H1 (cell line): ENCODE results near the gene FBN1. TPM values are rescaled to one million over a fixed set of nuclear protein-coding genes. Genes with fewer than 3 reads are reported as not detected.

Source experiments
- CTCF ChIA-PET: fragments of 300-600 bp; sonication (Branson Sonifier 250); formaldehyde crosslinking; loops from one replicate; lab custom pipeline; 2021; ENCODE audit not compliant: partially characterized antibody; lab: Charles Lee
- POLR2A ChIA-PET: fragments of 300-600 bp; sonication (Branson Sonifier 250); formaldehyde crosslinking; loops from one replicate; lab custom pipeline; 2021; ENCODE audit warnings: inconsistent platforms; ENCODE audit not compliant: partially characterized antibody; lab: Charles Lee
- DNase-seq, 2 experiments: peaks; one replicate each; pipeline versions ENCODE4 v3.0.0 to v3.0.0-alpha.2; 2010 to 2022; ENCODE audit warnings: low spot score in 2 of 2, low read depth in 1 of 2, mixed read lengths in 1 of 2
- FAIRE-seq: peaks from 2 replicates; lab custom pipeline; 2011; peaks lifted over from hg19 to GRCh38; lab: Jason Lieb, UNC
- H2AFZ ChIP-seq: 2 replicates; pipeline ENCODE4 v1.8.1; 2012; ENCODE audit warnings: low read length, inconsistent platforms
- H2AK5ac ChIP-seq: 2 replicates; pipeline ENCODE4 v1.6.1; 2013; ENCODE audit warnings: low read depth, low read length
- H2BK120ac ChIP-seq: replicated peaks from 2 replicates; pipeline ENCODE3; 2013; ENCODE audit warnings: low read depth, low read length, inconsistent platforms
- H2BK12ac ChIP-seq: 2 replicates; pipeline ENCODE4 v1.6.1; 2013; ENCODE audit warnings: low read depth, low read length
- H2BK15ac ChIP-seq: 2 replicates; pipeline ENCODE4 v1.6.1; 2013; ENCODE audit warnings: low read length
- H2BK20ac ChIP-seq: 2 replicates; pipeline ENCODE4 v1.6.1; 2013; ENCODE audit warnings: low read length
- H2BK5ac ChIP-seq: 2 replicates; pipeline ENCODE4 v1.6.1; 2013; ENCODE audit warnings: low read depth, low read length
- H3K14ac ChIP-seq: 2 replicates; pipeline ENCODE4 v1.6.1; 2013; ENCODE audit warnings: inconsistent platforms; ENCODE audit not compliant: insufficient read length
- H3K18ac ChIP-seq: 2 replicates; pipeline ENCODE4 v1.6.1; 2013; ENCODE audit warnings: low read length; ENCODE audit errors: extremely low read depth
- H3K23ac ChIP-seq: 2 replicates; pipeline ENCODE4 v1.6.1; 2013; ENCODE audit warnings: inconsistent platforms; ENCODE audit not compliant: insufficient read length
- H3K23me2 ChIP-seq: 2 replicates; pipeline ENCODE4 v1.6.1; 2013; ENCODE audit warnings: low read depth, low read length
- H3K27ac ChIP-seq: 2 replicates; pipeline ENCODE4 v1.6.1; 2011; ENCODE audit warnings: low read depth, low read length, inconsistent platforms
- H3K27me3 ChIP-seq, 4 experiments: replicated peaks in 1 of 4; 1 replicate in 1 of 4; 2 replicates in 3 of 4; pipeline versions ENCODE4 v1.6.1 to v1.8.1; 2011 to 2013; ENCODE audit warnings: low read length in 3 of 4, mild to moderate bottlenecking in 3 of 4, inconsistent platforms in 2 of 4, mixed read lengths in 2 of 4, moderate library complexity in 1 of 4; ENCODE audit not compliant: control insufficient read depth in 3 of 4, insufficient read depth in 3 of 4; ENCODE audit errors: extremely low read depth in 1 of 4
- H3K36me3 ChIP-seq, 4 experiments: 2 replicates each; pipeline versions ENCODE4 v1.6.1 to v1.8.1; 2011 to 2013; ENCODE audit warnings: mild to moderate bottlenecking in 4 of 4, low read length in 3 of 4, moderate library complexity in 2 of 4, control low read depth in 1 of 4, inconsistent platforms in 1 of 4; ENCODE audit not compliant: insufficient read depth in 4 of 4, control insufficient read depth in 2 of 4
- H3K4ac ChIP-seq: replicated peaks from 2 replicates; pipeline ENCODE3; 2013; ENCODE audit warnings: low read length, low read depth, mixed read lengths, inconsistent platforms; ENCODE audit not compliant: insufficient read length
- H3K4me1 ChIP-seq, 4 experiments: replicated peaks in 1 of 4; 1 replicate in 1 of 4; 2 replicates in 3 of 4; pipeline versions ENCODE4 v1.6.1 to v1.8.1; 2011 to 2013; ENCODE audit warnings: low read length in 3 of 4, inconsistent platforms in 2 of 4, mixed read lengths in 1 of 4; ENCODE audit not compliant: insufficient read depth in 4 of 4, control insufficient read depth in 3 of 4
- H3K4me2 ChIP-seq, 2 experiments: 2 replicates each; pipeline versions ENCODE4 v1.6.1 to v1.8.1; 2011 to 2013; ENCODE audit warnings: low read depth in 2 of 2, low read length in 2 of 2, control low read depth in 1 of 2, inconsistent platforms in 1 of 2, mild to moderate bottlenecking in 1 of 2; ENCODE audit not compliant: insufficient read depth in 1 of 2
- H3K4me3 ChIP-seq, 4 experiments: fragments of 200-600, 300-600 bp in 1 of 4; sonication (generic), shearing (Covaris generic), sonication (Bioruptor Twin) in 1 of 4; 2 replicates each; pipeline versions ENCODE4 v1.5.1 to v1.8.1; 2011 to 2016; ENCODE audit warnings: low read length in 4 of 4, low read depth in 3 of 4, control low read depth in 2 of 4, inconsistent platforms in 2 of 4, mild to moderate bottlenecking in 2 of 4, mixed read lengths in 1 of 4, moderate library complexity in 1 of 4; ENCODE audit not compliant: insufficient read depth in 2 of 4; ENCODE audit errors: extremely low read depth in 1 of 4
- H3K56ac ChIP-seq: replicated peaks from 2 replicates; pipeline ENCODE3; 2013; ENCODE audit warnings: low read depth, mild to moderate bottlenecking, mixed read lengths, low read length, inconsistent platforms; ENCODE audit not compliant: insufficient read length
- H3K79me1 ChIP-seq: 2 replicates; pipeline ENCODE4 v1.6.1; 2013; ENCODE audit warnings: low read depth, low read length, control low read depth
- H3K79me2 ChIP-seq, 2 experiments: 2 replicates each; pipeline versions ENCODE4 v1.6.1 to v1.8.1; 2012 to 2013; ENCODE audit warnings: low read length in 2 of 2, mild to moderate bottlenecking in 2 of 2, inconsistent platforms in 1 of 2; ENCODE audit not compliant: insufficient read depth in 2 of 2, control insufficient read depth in 1 of 2
- H3K9ac ChIP-seq, 4 experiments: replicated peaks in 1 of 4; 1 replicate in 1 of 4; 2 replicates in 3 of 4; pipeline versions ENCODE4 v1.6.1 to v1.8.1; 2011 to 2013; ENCODE audit warnings: low read depth in 3 of 4, low read length in 3 of 4, control low read depth in 2 of 4, mild to moderate bottlenecking in 2 of 4, moderate library complexity in 2 of 4, inconsistent platforms in 1 of 4; ENCODE audit errors: extremely low read depth in 1 of 4
- H3K9me3 ChIP-seq, 2 experiments: 2 replicates each; pipeline versions ENCODE4 v1.6.1 to v1.8.1; 2012 to 2013; ENCODE audit warnings: mild to moderate bottlenecking in 2 of 2, moderate library complexity in 2 of 2, control low read depth in 1 of 2, inconsistent platforms in 1 of 2, low read depth in 1 of 2, low read length in 1 of 2, mixed read lengths in 1 of 2; ENCODE audit not compliant: insufficient read depth in 2 of 2
- H4K20me1 ChIP-seq, 2 experiments: replicated peaks in 1 of 2; 2 replicates each; pipeline versions ENCODE3 to v1.8.1; 2011 to 2013; ENCODE audit warnings: inconsistent platforms in 2 of 2, low read length in 2 of 2, mild to moderate bottlenecking in 1 of 2; ENCODE audit not compliant: insufficient read depth in 2 of 2, control insufficient read depth in 1 of 2
- H4K5ac ChIP-seq: 2 replicates; pipeline ENCODE4 v1.6.1; 2013; ENCODE audit warnings: low read length, low read depth, mixed read lengths, inconsistent platforms; ENCODE audit not compliant: insufficient read length
- H4K8ac ChIP-seq: 2 replicates; pipeline ENCODE4 v1.8.0; 2013; ENCODE audit warnings: mild to moderate bottlenecking, moderate library complexity, low read length, inconsistent platforms; ENCODE audit not compliant: insufficient read depth; ENCODE audit errors: extremely low read depth
- H4K91ac ChIP-seq: replicated peaks from 2 replicates; pipeline ENCODE3; 2013; ENCODE audit warnings: low read length, mixed read lengths, inconsistent platforms; ENCODE audit not compliant: insufficient read length
- CEBPB ChIP-seq: IDR thresholded peaks from 2 replicates; pipeline ENCODE4 v1.6.1; 2012; ENCODE audit warnings: low read depth, low read length
- CHD2 ChIP-seq: IDR thresholded peaks from 2 replicates; pipeline ENCODE4 v1.6.1; 2012; ENCODE audit warnings: low read length, improper control_type of control experiment
- CTBP2 ChIP-seq: IDR thresholded peaks from 2 replicates; pipeline ENCODE4 v1.7.0; 2011; ENCODE audit warnings: borderline replicate concordance, mild to moderate bottlenecking, moderate library complexity, mixed read lengths, low read length; ENCODE audit not compliant: insufficient read depth, insufficient read length
- GTF2F1 ChIP-seq: IDR thresholded peaks from 2 replicates; pipeline ENCODE4 v1.6.1; 2012; ENCODE audit warnings: low read depth, low read length, improper control_type of control experiment, borderline replicate concordance
- JUN ChIP-seq: IDR thresholded peaks from 2 replicates; pipeline ENCODE4 v1.6.1; 2011; ENCODE audit warnings: low read depth, mild to moderate bottlenecking, improper control_type of control experiment, low read length
- JUND ChIP-seq: IDR thresholded peaks from 2 replicates; pipeline ENCODE4 v1.6.1; 2011; ENCODE audit warnings: mild to moderate bottlenecking, improper control_type of control experiment, low read length
- KDM1A ChIP-seq: fragments of 200-600, 300-600 bp; sonication (generic); IDR thresholded peaks from 2 replicates; pipeline ENCODE4 v1.7.1; 2016; ENCODE audit warnings: mild to moderate bottlenecking, low read length, borderline replicate concordance
- KDM5A ChIP-seq: fragments of 200-600 bp; IDR thresholded peaks from 2 replicates; pipeline ENCODE4 v1.7.1; 2012; ENCODE audit warnings: mild to moderate bottlenecking, low read length, inconsistent platforms, mixed read lengths
- NRF1 ChIP-seq: IDR thresholded peaks from 2 replicates; pipeline ENCODE4 v1.6.1; 2011; ENCODE audit warnings: mild to moderate bottlenecking, low read depth, low read length, improper control_type of control experiment
- RNF2 ChIP-seq: fragments of 200-900, 300-1000 bp; sonication (generic); IDR thresholded peaks from 2 replicates; pipeline ENCODE4 v1.7.1; 2016; ENCODE audit warnings: borderline replicate concordance, low read depth, mild to moderate bottlenecking, antibody characterized with exemption, low read length; ENCODE audit not compliant: poor library complexity, severe bottlenecking; ENCODE audit errors: missing control alignments
- TAF7 ChIP-seq: optimal IDR thresholded peaks from 2 replicates; pipeline ENCODE3; 2011; ENCODE audit warnings: low read depth, mild to moderate bottlenecking, inconsistent platforms, low read length, moderate library complexity, borderline replicate concordance
- TBP ChIP-seq: IDR thresholded peaks from 2 replicates; pipeline ENCODE4 v1.6.1; 2011; ENCODE audit warnings: low read depth, low read length, improper control_type of control experiment
- ZNF274 ChIP-seq: IDR thresholded peaks from 2 replicates; pipeline ENCODE4 v1.7.0; 2012; ENCODE audit warnings: low read length, borderline replicate concordance; ENCODE audit errors: extremely low read depth
- WGBS, 2 experiments: shearing (Covaris generic) in 1 of 2; methylation state at CpG; one replicate each; pipeline versions ENCODE4 v1.1.6 to v1.1.7; 2013 to 2015; ENCODE audit warnings: low lambda C conversion rate in 2 of 2, mixed read lengths in 2 of 2, inconsistent platforms in 1 of 2, low coverage in 1 of 2, missing lambda C conversion rate in 1 of 2; ENCODE audit not compliant: insufficient replicate concordance in 2 of 2, insufficient coverage in 1 of 2, insufficient read length in 1 of 2; ENCODE audit errors: extremely low coverage in 1 of 2, missing lambda C conversion rate in 1 of 2; 5-methylcytosine and 5-hydroxymethylcytosine counted together
- polyA plus RNA-seq, 7 experiments: library from polyadenylated mRNA; depleted of rRNA in 3 of 7; stranded (reverse) in 5 of 7; unstranded in 2 of 7; fragments of >200 nt in 5 of 7; fragments of 200-250 nt in 2 of 7; gene quantifications; 1 replicate in 5 of 7; 2 replicates in 1 of 7; 4 replicates in 1 of 7; pipeline versions ENCODE4 v1.2.1 to v1.2.3, GENCODE V29; 2011 to 2013; ENCODE audit warnings: missing spikeins in 2 of 7, mixed read lengths in 2 of 7
- total RNA-seq: library from RNA; stranded (reverse); fragmentation: NEBNext Ultra II Directional; extraction: Animal tissue kit (Norgen Biotek cat#: 25700); gene quantifications from 2 replicates; pipeline ENCODE4 v1.2.1, GENCODE V29; 2021
- TF ChIP-seq, protein P1 (sequence below): IDR thresholded peaks from 2 replicates; pipeline ENCODE4 v1.6.1; 2011; ENCODE audit warnings: low read length, improper control_type of control experiment

The FBN1 gene
- total and polyA plus RNA-seq, 2 of the 8 experiments (the other 6 are each of a cell fraction or from before 2014, with no cell fraction given): 3.0 to 4.0 TPM

DNA sequence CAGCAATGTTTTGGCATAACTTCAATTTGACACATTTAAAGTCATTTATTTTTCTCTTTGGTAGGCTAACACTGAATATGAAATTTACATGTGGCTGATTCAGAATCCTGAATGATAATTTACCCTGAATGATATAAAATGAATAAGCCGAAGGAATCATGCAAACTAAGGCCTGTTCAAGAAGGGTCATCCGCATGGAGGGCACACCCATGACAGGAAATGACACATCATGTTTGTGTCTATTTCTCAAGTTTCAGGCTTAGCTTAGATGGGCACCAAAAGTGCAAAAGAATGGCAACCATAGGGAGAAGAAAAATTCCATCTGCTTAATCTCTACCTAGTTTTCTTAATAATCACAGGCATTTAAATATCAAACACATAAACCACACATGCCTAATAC is 172.8 kb downstream of the FBN1 start:
- no peak overlapping the region for H2BK120ac ChIP-seq
- H3K79me1 ChIP-seq: no peaks in the 10 kb centered on the region
- H2AFZ ChIP-seq: no peak overlapping the region
- no peak overlapping the region for H2BK12ac ChIP-seq
- H3K18ac ChIP-seq: no peak overlapping the region
- no peak overlapping the region for H3K4me2 ChIP-seq
- H4K20me1 ChIP-seq: no peaks in the 10 kb centered on the region
- no peak overlapping the region for H3K27ac ChIP-seq
- H3K27me3 ChIP-seq: no peaks in the 10 kb centered on the region
- 100% methylated on average over 2 of the region's 2 CpGs; no CpG with 5 or more reads in 1 of the 2 experiments for WGBS, 2 experiments
- no peaks in the 10 kb centered on the region for H3K23me2 ChIP-seq
- H2AK5ac ChIP-seq: no peak overlapping the region
- no peaks in the 10 kb centered on the region for H3K79me2 ChIP-seq
- H3K56ac ChIP-seq: no peak overlapping the region
- no peak overlapping the region for H3K23ac ChIP-seq
- no peak overlapping the region for H3K4me3 ChIP-seq
- CTCF ChIA-PET: interaction anchor here (0.7 kb wide), 1 partner anchor 66 kb away, joined by 3 read pairs; no protein-coding TSS in a partner anchor
- H4K5ac ChIP-seq: no peak overlapping the region
- no peaks in the 10 kb centered on the region for H3K9me3 ChIP-seq
- 0 out of 8 replicates have a peak, but pooled peaks cover 0 to 2% (median 0%) of the 10 kb centered on the region in 4 experiments for H3K36me3 ChIP-seq
- no peaks in the 10 kb centered on the region for H3K4me1 ChIP-seq
- H3K14ac ChIP-seq: no peak overlapping the region
- POLR2A ChIA-PET: no interaction called here
- H2BK15ac ChIP-seq: no peak overlapping the region
- H3K9ac ChIP-seq: no peak overlapping the region
- H4K8ac ChIP-seq: no peak overlapping the region
- FAIRE-seq (no peak), DNase-seq (no peak)
- no peak overlapping the region for H3K4ac ChIP-seq
- no peak overlapping the region for H2BK5ac ChIP-seq
- H2BK20ac ChIP-seq: no peak overlapping the region
- H4K91ac ChIP-seq: no peak overlapping the region
- no peak for TF ChIP-seq CEBPB
- TF ChIP-seq TAF7: no peak
- TF ChIP-seq KDM1A: no peak
- no peak for TF ChIP-seq ZNF274
- no peak for TF ChIP-seq KDM5A
- TF ChIP-seq JUN: no peak
- TF ChIP-seq TBP: no peak
- no peak for TF ChIP-seq CTBP2
- TF ChIP-seq GTF2F1: no peak
- no peak for TF ChIP-seq NRF1
- TF ChIP-seq RNF2: no peak
- TF ChIP-seq JUND: no peak
- TF ChIP-seq, protein P1, sequence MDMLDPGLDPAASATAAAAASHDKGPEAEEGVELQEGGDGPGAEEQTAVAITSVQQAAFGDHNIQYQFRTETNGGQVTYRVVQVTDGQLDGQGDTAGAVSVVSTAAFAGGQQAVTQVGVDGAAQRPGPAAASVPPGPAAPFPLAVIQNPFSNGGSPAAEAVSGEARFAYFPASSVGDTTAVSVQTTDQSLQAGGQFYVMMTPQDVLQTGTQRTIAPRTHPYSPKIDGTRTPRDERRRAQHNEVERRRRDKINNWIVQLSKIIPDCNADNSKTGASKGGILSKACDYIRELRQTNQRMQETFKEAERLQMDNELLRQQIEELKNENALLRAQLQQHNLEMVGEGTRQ: no peak
- no peak for TF ChIP-seq CHD2
